Measurements from ENCODE around the gene ZNF200.
"Not testable (repeated sequence)": the region's sequence is repeated elsewhere in the genome, so short reads cannot be mapped to it uniquely, and the experiment has no call there.

The ZNF200 gene

GRCh38 chr16:3234857-3235561, at the start of gene ZNF200:
Gene ZNF200, minus strand, starts transcription at chr16:3235158. Its CDS starts 1,403 bp downstream, at chr16:3233755.
- peak; percentile 81 to 85 for DNase-seq (ENCODE audit: low read depth in 1 of 2, low spot score in 1 of 2)

- DNase-seq (ENCODE audit: low read depth in 1 of 2, low spot score in 1 of 2), result no peak
Observed at GRCh38 chr16:3283543-3284447, 48.8 kb upstream of the ZNF200 start.

- peak; percentile 86 for DNase-seq (ENCODE audit: low read depth in 1 of 2, low spot score in 1 of 2)
Observed at GRCh38 chr16:3282730-3283542, 48.0 kb upstream of the ZNF200 start, which contains the start of gene ZNF263. Gene ZNF263, plus strand, starts transcription at chr16:3283491. Its CDS starts 328 bp downstream, at chr16:3283819.

GRCh38 chr16:3282103-3282729, 47.3 kb upstream of the ZNF200 start:
- no peak for DNase-seq (ENCODE audit: low read depth in 1 of 2, low spot score in 1 of 2)

- no peak for DNase-seq (ENCODE audit: low read depth in 1 of 2, low spot score in 1 of 2)
Observed at GRCh38 chr16:3281222-3281820, 46.4 kb upstream of the ZNF200 start.

- no peak for DNase-seq (ENCODE audit: low read depth in 1 of 2, low spot score in 1 of 2)
Observed at GRCh38 chr16:3276679-3277078, 41.7 kb upstream of the ZNF200 start.

GRCh38 chr16:3274947-3275346, 40.0 kb upstream of the ZNF200 start:
- DNase-seq (ENCODE audit: low read depth in 1 of 2, low spot score in 1 of 2), result no peak

GRCh38 chr16:3274490-3274889, 39.5 kb upstream of the ZNF200 start:
- no peak for DNase-seq (ENCODE audit: low read depth in 1 of 2, low spot score in 1 of 2)

- DNase-seq (ENCODE audit: low read depth in 1 of 2, low spot score in 1 of 2), result not testable (repeated sequence)
Observed at GRCh38 chr16:3271281-3271680, 36.3 kb upstream of the ZNF200 start.

GRCh38 chr16:3270718-3271117, 35.8 kb upstream of the ZNF200 start:
- DNase-seq (ENCODE audit: low read depth in 1 of 2, low spot score in 1 of 2), result not testable (repeated sequence)

- DNase-seq (ENCODE audit: low read depth in 1 of 2, low spot score in 1 of 2), result no peak
Observed at GRCh38 chr16:3268294-3268693, 33.3 kb upstream of the ZNF200 start.

- DNase-seq (ENCODE audit: low read depth in 1 of 2, low spot score in 1 of 2), result no peak
Observed at GRCh38 chr16:3266873-3267537, 32.0 kb upstream of the ZNF200 start.

GRCh38 chr16:3264137-3265036, 29.4 kb upstream of the ZNF200 start:
- peak; percentile 93 to 98 for DNase-seq (ENCODE audit: low read depth in 1 of 2, low spot score in 1 of 2)

GRCh38 chr16:3262517-3262916, 27.6 kb upstream of the ZNF200 start:
- no peak for DNase-seq (ENCODE audit: low read depth in 1 of 2, low spot score in 1 of 2)

- no peak for DNase-seq (ENCODE audit: low read depth in 1 of 2, low spot score in 1 of 2)
Observed at GRCh38 chr16:3259836-3260235, 24.9 kb upstream of the ZNF200 start.

- DNase-seq (ENCODE audit: low read depth in 1 of 2, low spot score in 1 of 2), result no peak
Observed at GRCh38 chr16:3256866-3257465, 22.0 kb upstream of the ZNF200 start.

GRCh38 chr16:3256146-3256865, 21.3 kb upstream of the ZNF200 start, which contains the start of gene MEFV:
Gene MEFV, minus strand, starts transcription at chr16:3256633. Its CDS starts 46 bp downstream, at chr16:3256587.
- no peak for DNase-seq (ENCODE audit: low read depth in 1 of 2, low spot score in 1 of 2)

- DNase-seq (ENCODE audit: low read depth in 1 of 2, low spot score in 1 of 2), result no peak
Observed at GRCh38 chr16:3254309-3254708, 19.4 kb upstream of the ZNF200 start.

All from stimulated activated CD4-positive, alpha-beta T cell treated with anti-CD3 and anti-CD28 coated beads, Interleukin-15, amount 100 ng/mL, for 1 hour (primary cell).